GM12878 (cell line): ENCODE data around the gene NPHP3. TPM values are rescaled to one million over a fixed set of nuclear protein-coding genes. Genes with fewer than 3 reads are reported as not detected.
A peak's percentile ranks its signal among the peaks of the same experiment; 100 is the strongest.

Experiments used
- ATAC-seq: fragments of 200-7000 bp; cut with Tn5 transposase; 3 replicates; pipeline ENCODE4 v1.9.1; 2020; ENCODE audit warnings: mild to moderate bottlenecking, moderate library complexity
- BruUV-seq: library from RNA; stranded (reverse); fragments of 400-500 nt; replicated peaks from 2 replicates; lab custom pipeline; 2021; lab: Mats Ljungman, UMichigan
- CTCF ChIA-PET: fragments of 300-600 bp; sonication (Branson Sonifier 250); formaldehyde crosslinking; extraction: SDS; loops from one replicate; lab custom pipeline; 2021; ENCODE audit warnings: inconsistent platforms; lab: Yijun Ruan, JAX
- POLR2A ChIA-PET: fragments of 350-600 bp; formaldehyde crosslinking; extraction: SDS; loops from one replicate; lab custom pipeline; 2021; ENCODE audit warnings: inconsistent platforms; lab: Charles Lee
- RAD21 ChIA-PET: fragments of 300-600 bp; sonication (Branson Sonifier 250); formaldehyde crosslinking; loops from one replicate; lab custom pipeline; 2023; ENCODE audit warnings: antibody characterized with exemption; ENCODE audit not compliant: unreplicated experiment; lab: Charles Lee
- SMC1A ChIA-PET: fragments of 300-600 bp; sonication (Branson Sonifier 250); formaldehyde crosslinking; loops from one replicate; lab custom pipeline; 2023; ENCODE audit not compliant: unreplicated experiment, uncharacterized antibody; lab: Charles Lee
- DNase-seq: peaks from one replicate; pipeline ENCODE4 v3.0.0-alpha.2; 2011; ENCODE audit warnings: low read depth, low spot score
- FAIRE-seq: peaks from 3 replicates; lab custom pipeline; 2011; peaks lifted over from hg19 to GRCh38; lab: Jason Lieb, UNC
- H2AFZ ChIP-seq: 2 replicates; pipeline ENCODE4 v1.6.0; 2011; ENCODE audit warnings: low read depth, low read length, control low read depth; ENCODE audit not compliant: control insufficient read depth
- H3K27ac ChIP-seq: 2 replicates; pipeline ENCODE4 v1.5.1; 2011; ENCODE audit warnings: control low read depth; ENCODE audit not compliant: control insufficient read depth, insufficient read depth
- H3K27me3 ChIP-seq, 2 experiments: replicated peaks in 1 of 2; 2 replicates each; pipeline versions ENCODE4 v1.6.0 to v1.6.1; 2011; ENCODE audit warnings: low read length in 1 of 2; ENCODE audit not compliant: control insufficient read depth in 2 of 2, insufficient read depth in 2 of 2
- H3K36me3 ChIP-seq, 2 experiments: 2 replicates each; pipeline ENCODE4 v1.5.1; 2011; ENCODE audit warnings: low read length in 1 of 2; ENCODE audit not compliant: control insufficient read depth in 2 of 2, insufficient read depth in 2 of 2
- H3K4me1 ChIP-seq: 2 replicates; pipeline ENCODE4 v1.6.1; 2011; ENCODE audit warnings: mild to moderate bottlenecking, low read length, moderate library complexity, mixed read lengths; ENCODE audit not compliant: control insufficient read depth, insufficient read depth
- H3K4me2 ChIP-seq: 2 replicates; pipeline ENCODE4 v1.6.0; 2011; ENCODE audit warnings: control low read depth; ENCODE audit not compliant: control insufficient read depth, insufficient read depth
- H3K4me3 ChIP-seq: fragments of 200-600 bp; sonication (generic); 2 replicates; pipeline ENCODE4 v1.5.1; 2016
- H3K79me2 ChIP-seq: 2 replicates; pipeline ENCODE4 v1.6.0; 2011; ENCODE audit warnings: low read length; ENCODE audit not compliant: control insufficient read depth, insufficient read depth
- H3K9ac ChIP-seq: 2 replicates; pipeline ENCODE4 v1.8.0; 2011; ENCODE audit warnings: low read length, control low read depth, mixed read lengths; ENCODE audit not compliant: control insufficient read depth, insufficient read depth
- H3K9me3 ChIP-seq: replicated peaks from 3 replicates; pipeline ENCODE4 v1.5.1; 2011; ENCODE audit warnings: mild to moderate bottlenecking, low read length; ENCODE audit not compliant: control insufficient read depth, insufficient read depth
- H4K20me1 ChIP-seq: 2 replicates; pipeline ENCODE4 v1.6.0; 2011; ENCODE audit not compliant: control insufficient read depth, insufficient read depth
- BCL3 ChIP-seq: IDR thresholded peaks from 2 replicates; pipeline ENCODE4 v1.6.1; 2011; ENCODE audit warnings: borderline replicate concordance, low read depth, mild to moderate bottlenecking, moderate library complexity, low read length; ENCODE audit not compliant: insufficient read depth, poor library complexity, severe bottlenecking
- CREB1 ChIP-seq: IDR thresholded peaks from 2 replicates; pipeline ENCODE4 v1.6.1; 2012; ENCODE audit warnings: low read depth, mild to moderate bottlenecking, inconsistent platforms
- CREM ChIP-seq: IDR thresholded peaks from 2 replicates; pipeline ENCODE4 v1.6.1; 2014; ENCODE audit warnings: antibody characterized with exemption, low read depth
- CTCF ChIP-seq, 3 experiments: IDR thresholded peaks in 2 of 3; conservative IDR thresholded peaks in 1 of 3; 2 replicates each; pipeline ENCODE4 v1.5.1; 2011; ENCODE audit warnings: low read depth in 3 of 3, low read length in 3 of 3, mild to moderate bottlenecking in 3 of 3, control low read depth in 2 of 3, moderate library complexity in 2 of 3, inconsistent platforms in 1 of 3, mixed read lengths in 1 of 3; ENCODE audit not compliant: control insufficient read depth in 2 of 3, insufficient read depth in 1 of 3; ENCODE audit errors: extremely low read depth in 1 of 3
- CUX1 ChIP-seq: IDR thresholded peaks from 2 replicates; pipeline ENCODE4 v1.6.1; 2012; ENCODE audit warnings: improper control_type of control experiment, low read depth, low read length; ENCODE audit not compliant: insufficient replicate concordance
- MEF2A ChIP-seq: IDR thresholded peaks from 2 replicates; pipeline ENCODE4 v1.6.1; 2011; ENCODE audit warnings: low read depth, mild to moderate bottlenecking, low read length, moderate library complexity; ENCODE audit not compliant: insufficient read depth
- PKNOX1 ChIP-seq: fragments of 450-650 bp; IDR thresholded peaks from 2 replicates; pipeline ENCODE4 v1.6.1; 2016; ENCODE audit warnings: mild to moderate bottlenecking
- SMAD1 ChIP-seq: fragments of 450-650 bp; IDR thresholded peaks from 2 replicates; pipeline ENCODE4 v1.6.1; 2018; ENCODE audit warnings: mild to moderate bottlenecking, low read depth; ENCODE audit not compliant: partially characterized antibody
- SREBF2 ChIP-seq: IDR thresholded peaks from 2 replicates; pipeline ENCODE4 v1.6.1; 2012; ENCODE audit warnings: mild to moderate bottlenecking, low read length
- STAT1 ChIP-seq: fragments of 450-650 bp; conservative IDR thresholded peaks from 2 replicates; pipeline ENCODE4 v1.6.1; 2014; ENCODE audit warnings: antibody characterized with exemption, mild to moderate bottlenecking
- SUZ12 ChIP-seq: fragments of 200-600 bp; sonication (generic); IDR thresholded peaks from one replicate; pipeline ENCODE4 v1.6.1; 2018; ENCODE audit warnings: antibody characterized with exemption, mild to moderate bottlenecking; ENCODE audit not compliant: unreplicated experiment
- TAF1 ChIP-seq: IDR thresholded peaks from 2 replicates; pipeline ENCODE4 v1.6.1; 2011; ENCODE audit warnings: mild to moderate bottlenecking, low read depth, low read length, borderline replicate concordance
- TCF12 ChIP-seq: IDR thresholded peaks from 2 replicates; pipeline ENCODE4 v1.6.1; 2011; ENCODE audit warnings: low read depth, mild to moderate bottlenecking, low read length
- WGBS: methylation state at CpG from one replicate; pipeline ENCODE4 v1.1.6; 2016; ENCODE audit warnings: low lambda C conversion rate; ENCODE audit not compliant: insufficient replicate concordance, insufficient coverage; ENCODE audit errors: missing lambda C conversion rate; 5-methylcytosine and 5-hydroxymethylcytosine counted together
- in situ Hi-C: fragments of 300-500 bp; cut with MboI; formaldehyde crosslinking; loops from 9 replicates; pipeline ENCODE4 v1.14.3; 2018; ENCODE audit warnings: mixed read lengths
- intact Hi-C: fragments of 100-400 bp; cut with micrococcal nuclease; formaldehyde crosslinking; loops from one replicate; pipeline ENCODE4 v1.14.2; 2022; ENCODE audit not compliant: unreplicated experiment
- polyA plus RNA-seq, 11 experiments: library from polyadenylated mRNA; depleted of rRNA in 4 of 11; unstranded in 6 of 11; stranded (reverse) in 5 of 11; fragments of >200 nt; fragmentation: Nextera tagmentation in 4 of 11; fragmentation: Illumina TruSeq in 1 of 11; extraction: Ambion mirVana in 4 of 11; extraction: Trizol in 1 of 11; gene quantifications; 1 replicate in 1 of 11; 2 replicates in 10 of 11; pipeline versions ENCODE4 v1.2.1 to v1.2.3, GENCODE V29; 2011 to 2016; ENCODE audit warnings: inconsistent platforms in 2 of 11, missing spikeins in 2 of 11, low read depth in 1 of 11
- total RNA-seq, 4 experiments: library from RNA; depleted of rRNA in 3 of 4; stranded (reverse); fragments of >200 nt in 3 of 4; fragmentation: Illumina TruSeq in 1 of 4; extraction: Trizol in 1 of 4; gene quantifications; 2 replicates each; pipeline versions ENCODE4 v1.2.1 to v1.2.3, GENCODE V29; 2013 to 2021

NPHP3 gene
- total and polyA plus RNA-seq, 10 of the 15 experiments (the other 5 are each of a cell fraction or from before 2014, with no cell fraction given), result 0.84 to 11.7 (median 2.9) TPM

- DNase-seq (no peak), FAIRE-seq (no peak), ATAC-seq (peak; percentile 78)
- no TSS peak for BruUV-seq
- in situ Hi-C loops (no loop called here), intact Hi-C loops (no loop called here)
- Histone ChIP-seq H3K9me3 (no peaks in the 10 kb centered on the region), H3K27ac (no peak overlapping the region), H3K27me3 (no peaks in the 10 kb centered on the region), H4K20me1 (no peaks in the 10 kb centered on the region), H2AFZ (no peak overlapping the region), H3K4me2 (no peak overlapping the region), H3K36me3 (no peaks in the 10 kb centered on the region), H3K4me1 (no peaks in the 10 kb centered on the region), H3K4me3 (no peak overlapping the region), H3K9ac (no peak overlapping the region), H3K79me2 (no peaks in the 10 kb centered on the region)
- 100% methylated on average over 1 of the region's 1 CpG for WGBS
- POLR2A ChIA-PET, result no interaction called here
- CTCF ChIA-PET, result interaction anchor here (1.3 kb wide), 1 partner anchor 9 kb away, joined by 4 read pairs; no protein-coding TSS in a partner anchor
- RAD21 ChIA-PET, result no interaction called here
- TF ChIP-seq SREBF2, result no peak
- no peak for TF ChIP-seq PKNOX1
- TF ChIP-seq SMAD1, result no peak
- no peak for TF ChIP-seq TAF1
- TF ChIP-seq CREB1, result no peak
- TF ChIP-seq SUZ12, result no peak
- TF ChIP-seq BCL3, result no peak
- TF ChIP-seq CTCF (IDR thresholded peaks at IDR 0.05 in 2 of 3, conservative IDR thresholded peaks at IDR 0.05 in 1 of 3; ENCODE audit: control insufficient read depth in 2 of 3, extremely low read depth in 1 of 3, insufficient read depth in 1 of 3, low read depth in 3 of 3, low read length in 3 of 3), result no peak
- TF ChIP-seq TCF12, result no peak
- TF ChIP-seq STAT1, result no peak
- no peak for TF ChIP-seq CREM
- TF ChIP-seq MEF2A, result no peak
- no peak for TF ChIP-seq CUX1
- SMC1A ChIA-PET, result no interaction called here
Observed at GRCh38 chr3:132650153-132650552, 72.1 kb downstream of the NPHP3 start.
